MCF 10A (cell line): ENCODE results near the gene SPTBN5. TPM values are rescaled to one million over a fixed set of nuclear protein-coding genes. Genes with fewer than 3 reads are reported as not detected.

Experiments used
- BruUV-seq: library from RNA; stranded (reverse); fragments of 400-500 nt; replicated peaks from 2 replicates; lab custom pipeline; 2021; lab: Mats Ljungman, UMichigan
- CTCF ChIA-PET: fragments of 300-600 bp; sonication (Branson Sonifier 250); formaldehyde crosslinking; extraction: SDS; loops from one replicate; lab custom pipeline; 2021; ENCODE audit warnings: antibody characterized with exemption, inconsistent platforms; lab: Yijun Ruan, JAX
- POLR2A ChIA-PET: fragments of 300-600, 350-650 bp; sonication (Branson Sonifier 250); formaldehyde crosslinking; extraction: SDS; loops from one replicate; lab custom pipeline; 2020; ENCODE audit warnings: antibody characterized with exemption, inconsistent platforms; lab: Yijun Ruan, JAX
- DNase-seq: peaks from one replicate; pipeline ENCODE4 v3.0.0-alpha.2; 2018; ENCODE audit not compliant: unreplicated experiment
- H3K27ac Mint-ChIP-seq: one replicate; pipeline ENCODE4 v1.8.0; 2022; ENCODE audit warnings: mild to moderate bottlenecking, low read depth, mixed read lengths; ENCODE audit not compliant: unreplicated experiment
- H3K27me3 Mint-ChIP-seq: one replicate; pipeline ENCODE4 v1.8.0; 2022; ENCODE audit warnings: mixed read lengths; ENCODE audit not compliant: insufficient read depth, unreplicated experiment
- H3K36me3 Mint-ChIP-seq: one replicate; pipeline ENCODE4 v1.8.0; 2022; ENCODE audit warnings: mild to moderate bottlenecking, moderate library complexity, mixed read lengths; ENCODE audit not compliant: insufficient read depth, unreplicated experiment
- H3K4me1 Mint-ChIP-seq: one replicate; pipeline ENCODE4 v1.8.0; 2022; ENCODE audit warnings: mixed read lengths; ENCODE audit not compliant: insufficient read depth, unreplicated experiment
- H3K4me3 Mint-ChIP-seq: one replicate; pipeline ENCODE4 v1.8.0; 2022; ENCODE audit warnings: mild to moderate bottlenecking, moderate library complexity, mixed read lengths; ENCODE audit not compliant: unreplicated experiment
- H3K9me3 Mint-ChIP-seq: one replicate; pipeline ENCODE4 v1.8.0; 2022; ENCODE audit warnings: mixed read lengths; ENCODE audit not compliant: unreplicated experiment
- CTCF ChIP-seq: fragments of 200-600 bp; IDR thresholded peaks from one replicate; pipeline ENCODE4 v1.8.0; 2022; ENCODE audit warnings: antibody characterized with exemption, mild to moderate bottlenecking; ENCODE audit not compliant: unreplicated experiment
- intact Hi-C: fragments of 100-400 bp; cut with micrococcal nuclease; formaldehyde crosslinking; loops from 2 replicates; pipeline ENCODE4 v1.14.1; 2022
- total RNA-seq: library from RNA; stranded (reverse); gene quantifications from 2 replicates; pipeline ENCODE4 v1.2.3, GENCODE V29; 2022

The SPTBN5 gene
- total RNA-seq, 1 experiment from 2014 or later, result 1.1 TPM

GRCh38 chr15:41885841-41886240 is 8.0 kb downstream of the SPTBN5 start:
- Mint-ChIP-seq H3K27me3 (no peaks in the 10 kb centered on the region), H3K9me3 (no peaks in the 10 kb centered on the region), H3K27ac (no peak overlapping the region), H3K36me3 (no peaks in the 10 kb centered on the region), H3K4me1 (no peaks in the 10 kb centered on the region), H3K4me3 (no peak overlapping the region)
- intact Hi-C loops, result no loop called here
- no peak for DNase-seq
- BruUV-seq, result no TSS peak
- POLR2A ChIA-PET, result no interaction called here
- CTCF ChIA-PET, result interaction anchor here (0.6 kb wide), 1 partner anchor 413 kb away, joined by 3 read pairs; no protein-coding TSS in a partner anchor
- no peak for TF ChIP-seq CTCF

- no peak for DNase-seq
- H3K36me3 Mint-ChIP-seq, result no peaks in the 10 kb centered on the region
- CTCF ChIA-PET, result no interaction called here
- H3K4me3 Mint-ChIP-seq, result no peak overlapping the region
- POLR2A ChIA-PET, result no interaction called here
- H3K27me3 Mint-ChIP-seq, result no peaks in the 10 kb centered on the region
- intact Hi-C loops, result no loop called here
- no peak overlapping the region for H3K27ac Mint-ChIP-seq
- no TSS peak for BruUV-seq
- no peaks in the 10 kb centered on the region for H3K9me3 Mint-ChIP-seq
- no peak for TF ChIP-seq CTCF
- no peaks in the 10 kb centered on the region for H3K4me1 Mint-ChIP-seq
These were observed 8.5 kb downstream of the SPTBN5 start for GRCh38 chr15:41885321-41885720.

GRCh38 chr15:41884458-41884857 is 9.4 kb downstream of the SPTBN5 start:
- no peak for TF ChIP-seq CTCF
- no peak for DNase-seq
- no peaks in the 10 kb centered on the region for H3K27me3 Mint-ChIP-seq
- H3K4me1 Mint-ChIP-seq, result no peaks in the 10 kb centered on the region
- H3K4me3 Mint-ChIP-seq, result no peak overlapping the region
- H3K9me3 Mint-ChIP-seq, result no peaks in the 10 kb centered on the region
- H3K27ac Mint-ChIP-seq, result no peak overlapping the region
- no peaks in the 10 kb centered on the region for H3K36me3 Mint-ChIP-seq
- no TSS peak for BruUV-seq
- ChIA-PET CTCF (no interaction called here), POLR2A (no interaction called here)
- intact Hi-C loops, result no loop called here

GRCh38 chr15:41883484-41883825 is 10.4 kb downstream of the SPTBN5 start:
- TF ChIP-seq CTCF, result no peak
- no peak overlapping the region for H3K27ac Mint-ChIP-seq
- H3K27me3 Mint-ChIP-seq, result no peaks in the 10 kb centered on the region
- DNase-seq, result no peak
- H3K36me3 Mint-ChIP-seq, result no peaks in the 10 kb centered on the region
- H3K4me3 Mint-ChIP-seq, result no peak overlapping the region
- CTCF ChIA-PET, result no interaction called here
- POLR2A ChIA-PET, result no interaction called here
- intact Hi-C loops, result no loop called here
- H3K9me3 Mint-ChIP-seq, result no peaks in the 10 kb centered on the region
- BruUV-seq, result no TSS peak
- no peaks in the 10 kb centered on the region for H3K4me1 Mint-ChIP-seq
